Measurements from ENCODE around the gene IFITM1.

DNA sequence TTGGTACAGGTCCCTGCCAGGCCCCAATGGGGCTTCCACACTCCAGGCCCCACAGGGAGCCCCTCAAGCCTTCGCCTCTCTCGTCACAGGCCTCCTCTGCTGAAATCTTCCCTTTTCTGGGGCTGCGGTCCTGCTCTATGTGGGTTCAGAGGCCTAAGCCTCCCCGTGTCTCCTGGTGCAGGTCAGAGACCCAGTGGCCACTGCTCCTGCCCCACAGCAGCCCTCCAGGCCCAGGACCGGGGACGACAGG lies 12.7 kb downstream of the IFITM1 start:
- TF ChIP-seq CTCF (conservative IDR thresholded peaks at IDR 0.05 in 1 of 2, IDR thresholded peaks at IDR 0.05 in 1 of 2; ENCODE audit: low read depth in 1 of 2, low read length in 2 of 2) = no peak
- no peak for TF ChIP-seq EZH2 (IDR thresholded peaks at IDR 0.05; ENCODE audit: low read length, missing control alignments)

All from fibroblast of lung (primary cell).